Hematopoietic multipotent progenitor cell treated with erythropoietin and hydrocortisone succinate and interleukin-3 and kit ligand, for 4 days (in vitro differentiated cells): ENCODE results near the gene SARM1.

Source experiments
- DNase-seq: peaks from one replicate; pipeline ENCODE4 v3.0.0-alpha.2; 2015

Gene SARM1

DNA sequence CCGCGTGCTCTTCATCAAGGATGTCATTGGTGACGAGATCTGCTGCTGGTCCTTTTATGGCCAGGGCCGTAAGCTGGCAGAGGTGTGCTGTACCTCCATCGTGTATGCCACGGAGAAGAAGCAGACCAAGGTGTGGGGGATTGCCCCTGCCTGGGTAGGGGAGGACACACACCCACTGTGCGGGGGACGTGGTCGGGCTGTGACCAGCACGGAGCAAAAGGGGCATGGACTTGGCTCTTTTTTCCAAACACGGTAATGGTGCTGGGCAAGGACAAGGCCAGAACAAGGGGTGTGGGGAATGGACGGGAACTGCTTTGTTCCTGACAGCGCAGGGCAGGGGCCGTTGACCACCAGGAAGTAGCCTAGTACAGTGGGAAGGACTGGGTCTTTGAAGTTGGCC lies 29.2 kb upstream of the SARM1 start:
- DNase-seq: no peak

DNA sequence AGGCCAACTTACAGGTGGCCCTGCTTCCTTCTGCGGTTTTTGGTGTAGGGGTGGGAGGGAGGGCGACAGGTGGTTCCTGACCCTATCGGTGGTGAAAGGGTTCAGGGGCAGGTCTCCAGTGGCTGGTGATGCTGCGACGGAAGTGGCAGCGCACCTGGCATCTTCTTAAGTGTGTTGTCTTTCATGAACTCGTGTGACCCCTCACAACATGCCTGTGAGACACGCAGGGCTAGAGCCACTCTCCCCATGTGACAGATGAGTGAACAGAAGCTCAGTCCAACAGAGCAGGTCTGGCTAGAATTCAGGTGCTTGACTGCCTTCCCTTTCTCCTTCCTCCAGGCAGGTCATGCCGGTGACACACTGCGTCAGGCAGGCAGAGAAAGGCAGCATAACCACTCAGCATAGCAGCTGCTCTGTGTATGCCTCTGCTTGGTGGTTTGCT lies 28.0 kb upstream of the SARM1 start:
- no peak for DNase-seq

DNA sequence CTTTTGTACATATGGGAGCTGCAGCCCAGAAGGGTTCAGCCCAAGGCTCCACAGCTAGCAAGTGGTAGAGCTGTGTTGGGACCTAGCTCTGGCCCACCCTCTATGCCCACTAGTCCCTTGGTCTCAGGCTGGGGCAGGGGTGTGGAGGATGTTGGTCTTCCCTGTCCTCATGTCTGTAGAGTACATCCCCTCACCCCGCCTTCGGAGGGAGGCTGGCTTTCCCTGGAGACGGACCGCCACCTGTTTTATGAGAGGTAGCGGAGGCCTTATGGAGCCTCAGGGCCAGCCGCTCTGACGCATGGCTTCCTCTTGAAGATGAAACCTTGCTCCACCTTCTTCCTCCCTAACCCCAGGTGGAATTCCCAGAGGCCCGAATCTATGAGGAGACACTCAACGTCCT lies 27.5 kb upstream of the SARM1 start:
- DNase-seq: no peak

DNA sequence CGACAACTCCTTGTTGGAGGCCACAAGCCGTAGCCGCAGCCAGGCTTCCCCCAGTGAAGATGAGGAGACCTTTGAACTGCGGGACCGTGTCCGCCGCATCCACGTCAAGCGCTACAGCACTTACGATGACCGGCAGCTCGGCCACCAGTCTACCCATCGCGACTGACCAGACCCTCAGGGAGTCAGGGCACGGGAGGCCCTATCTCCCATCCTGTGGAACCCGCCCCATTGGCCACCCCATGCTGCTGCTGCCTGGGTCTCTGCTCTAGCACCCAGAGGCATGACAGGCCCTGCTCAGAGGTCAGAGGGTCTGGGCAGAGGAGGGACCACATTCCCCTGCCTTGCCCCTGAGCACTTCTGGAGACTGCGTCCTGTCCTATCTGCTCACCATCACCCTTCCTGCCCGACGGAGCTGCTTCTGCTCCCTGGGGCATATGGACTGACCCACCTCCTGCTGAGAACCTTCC lies 27.0 kb upstream of the SARM1 start:
- DNase-seq: no peak

DNA sequence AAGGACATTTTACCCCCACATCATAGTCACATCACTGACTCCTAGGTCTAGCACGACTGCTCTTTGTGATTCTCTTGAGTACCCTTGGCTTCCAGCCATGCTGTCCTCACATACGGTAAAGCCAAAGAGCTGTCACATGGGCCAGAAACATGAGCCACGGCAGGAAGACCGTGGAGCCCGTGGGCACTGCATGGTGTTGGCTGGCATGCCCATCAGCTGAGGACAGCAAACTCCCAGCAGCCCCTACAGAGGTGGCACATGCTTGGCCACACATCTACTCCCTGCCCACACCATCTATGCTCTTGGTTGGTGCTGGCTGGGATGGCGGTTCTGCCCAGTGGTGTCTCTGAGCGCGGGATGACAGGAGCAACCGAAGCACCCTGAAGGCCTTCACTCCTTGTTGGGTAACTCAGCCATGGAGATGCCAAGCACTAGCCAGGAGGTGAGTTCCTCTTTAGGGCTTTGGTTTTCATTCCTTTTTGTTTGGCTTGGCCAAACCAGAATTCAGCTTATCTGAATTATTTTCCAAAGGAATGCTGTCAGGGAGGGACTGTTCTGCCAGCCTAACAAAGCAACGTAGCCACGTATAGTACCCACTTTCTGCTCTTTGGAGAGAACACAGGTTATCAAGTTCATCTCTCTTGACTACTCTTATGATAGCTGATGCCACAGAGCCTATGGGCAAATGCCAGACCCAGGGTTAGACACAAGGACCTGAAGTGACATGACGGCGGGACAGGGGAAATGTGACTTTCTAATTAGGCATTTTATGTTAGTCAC lies 25.9 kb upstream of the SARM1 start:
- no peak for DNase-seq

DNA sequence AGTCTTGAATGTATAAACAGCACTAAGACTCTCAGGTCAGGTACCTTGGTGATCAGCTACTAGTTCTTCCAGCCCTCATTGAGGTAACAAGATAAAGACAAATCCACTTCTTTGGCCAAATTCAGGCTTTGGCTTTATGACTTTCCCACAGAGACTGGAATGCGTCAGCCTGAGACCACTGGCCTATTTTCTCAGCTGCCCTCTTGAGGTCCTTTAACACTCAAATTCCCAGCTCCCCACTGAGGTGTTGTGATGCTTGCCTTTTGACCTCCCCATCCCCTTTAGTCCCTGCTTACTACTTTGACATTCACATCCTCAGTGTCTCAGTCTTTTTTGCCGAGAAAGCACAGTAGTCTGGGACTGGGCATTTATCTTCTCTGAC lies 25.3 kb upstream of the SARM1 start:
- DNase-seq: no peak

DNA sequence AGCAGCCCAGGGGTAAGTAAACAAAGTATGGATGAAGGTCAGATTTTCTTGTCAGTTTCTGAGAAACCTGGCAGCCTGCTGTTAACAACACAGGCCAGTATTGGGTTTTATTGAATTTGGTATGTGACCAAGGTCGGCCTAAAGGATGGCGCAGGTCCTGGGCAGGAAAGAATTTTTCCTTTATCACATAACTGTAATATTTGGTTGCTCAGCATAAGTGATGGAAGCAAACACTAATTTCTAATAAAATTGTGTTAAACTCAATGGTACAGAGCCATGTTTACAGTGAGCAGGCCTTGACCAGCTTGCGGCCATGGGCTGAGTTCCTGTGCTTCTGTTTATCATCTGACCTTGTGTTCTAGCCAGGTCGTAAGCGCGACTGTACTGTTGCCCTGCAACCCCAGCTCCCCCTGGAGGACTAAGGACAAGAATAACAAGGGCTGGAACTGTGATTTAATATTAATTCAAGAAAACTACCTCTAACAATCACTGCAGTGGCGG lies 24.7 kb upstream of the SARM1 start:
- DNase-seq: peak; percentile 40

DNA sequence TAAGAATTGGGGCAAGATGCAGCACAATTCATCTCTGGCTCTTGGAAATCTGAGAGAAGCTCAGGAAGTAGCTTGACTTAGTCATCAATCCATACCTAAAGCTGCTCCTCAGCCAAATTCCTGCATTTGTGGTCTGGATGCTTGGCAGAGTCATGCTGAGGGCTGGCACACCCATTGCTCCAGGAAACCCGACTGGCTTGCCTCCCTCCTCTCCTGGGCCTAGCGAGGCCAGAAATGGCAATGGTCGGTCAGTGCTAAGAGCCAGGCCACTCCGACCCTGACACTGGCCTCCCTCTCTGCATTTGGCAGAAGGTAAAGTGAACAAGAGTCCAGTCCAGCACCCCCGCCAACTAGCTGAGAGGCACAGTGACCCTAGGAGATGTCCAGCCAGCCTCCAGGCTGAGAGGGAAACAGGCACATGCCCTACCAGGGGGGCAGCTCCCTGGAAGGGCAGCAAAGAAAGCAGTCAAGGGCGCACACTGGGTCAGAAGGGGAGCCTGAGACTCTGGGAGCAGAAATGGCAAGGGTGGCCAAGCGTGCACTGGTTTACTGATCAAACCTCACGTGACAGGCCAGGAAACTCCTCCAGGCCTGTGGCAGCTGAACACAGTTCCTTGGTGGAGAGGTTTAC lies 24.1 kb upstream of the SARM1 start:
- no peak for DNase-seq

DNA sequence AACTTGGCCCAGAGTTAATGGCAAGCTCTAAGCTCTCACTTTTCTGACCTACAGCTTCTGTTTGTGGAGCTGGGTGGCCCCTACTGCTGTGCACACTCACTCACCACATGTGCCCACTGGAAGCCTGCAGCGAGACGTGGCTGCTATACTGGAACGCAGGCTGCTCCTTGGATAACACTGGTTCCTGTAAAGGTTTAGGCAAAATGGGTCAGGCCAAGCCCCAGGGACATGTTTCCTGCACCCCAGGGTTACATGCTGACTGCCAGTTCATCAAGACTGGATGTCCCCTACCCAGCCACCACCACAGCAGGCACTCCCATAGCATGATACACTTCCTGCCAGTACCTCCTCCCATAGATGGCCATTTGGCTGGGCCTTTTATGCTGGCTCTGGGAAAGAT lies 22.5 kb upstream of the SARM1 start:
- no peak for DNase-seq

DNA sequence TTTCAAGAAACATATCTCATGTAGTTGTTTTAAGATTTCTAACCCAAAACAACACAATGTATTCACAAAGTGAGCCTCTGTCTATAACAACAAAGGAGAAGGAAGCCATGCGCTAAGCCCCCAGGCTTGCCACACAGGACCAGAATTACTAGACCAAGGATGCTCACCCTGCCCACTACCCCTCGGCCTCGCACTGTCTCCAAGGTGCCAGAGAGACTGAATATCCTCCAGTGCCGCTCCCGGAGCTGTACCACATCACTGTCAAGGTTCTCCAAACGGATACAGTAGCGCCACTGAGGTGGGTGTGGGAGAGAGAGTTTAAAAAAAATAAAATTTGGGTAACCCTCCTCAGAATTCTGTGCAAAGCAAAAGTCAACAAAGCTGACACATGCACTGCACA lies 21.2 kb upstream of the SARM1 start:
- DNase-seq: no peak

DNA sequence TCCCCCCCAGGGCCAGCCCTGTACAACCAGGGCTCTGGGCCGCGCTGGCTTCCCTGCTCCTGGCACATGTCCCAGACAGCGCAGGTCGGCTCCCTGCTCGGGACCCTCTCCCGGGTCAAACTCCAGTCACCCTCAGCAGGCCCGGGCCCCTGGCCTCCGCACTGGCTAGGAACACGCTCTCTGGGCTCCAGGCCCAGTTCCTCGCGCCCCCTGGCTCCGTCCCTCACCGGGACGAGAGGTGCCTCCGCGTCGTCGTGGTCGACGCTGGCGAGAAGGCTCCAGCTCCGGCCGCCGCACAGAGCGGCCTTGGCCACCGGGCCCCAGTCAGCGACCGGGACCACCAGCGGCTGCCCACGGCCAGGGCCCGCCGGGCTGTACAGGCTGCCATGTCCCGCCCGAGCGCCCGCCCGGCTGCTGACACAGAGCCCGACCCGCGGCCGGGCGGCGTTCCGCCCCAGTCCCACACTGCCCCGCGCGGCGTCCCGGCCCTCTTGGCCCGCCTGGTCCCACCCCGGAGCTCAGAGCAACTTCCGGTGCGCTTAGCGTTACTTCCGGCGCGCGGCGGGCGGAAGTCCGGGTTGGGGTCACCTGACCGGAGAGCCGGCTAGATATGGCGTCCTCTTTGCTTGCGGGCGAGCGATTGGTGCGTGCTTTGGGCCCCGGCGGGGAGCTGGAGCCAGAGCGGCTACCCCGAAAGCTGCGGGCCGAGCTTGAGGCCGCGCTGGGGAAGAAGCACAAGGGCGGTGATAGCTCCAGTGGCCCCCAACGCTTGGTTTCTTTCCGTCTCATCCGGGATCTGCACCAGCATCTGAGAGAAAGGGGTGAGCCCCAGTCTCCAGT lies 14.2 kb upstream of the SARM1 start, which contains the start of gene POLDIP2:
POLDIP2 (minus strand) TSS at position 467 of the 840 bp plus-strand sequence; CDS start at position 388, 79 bp downstream.
- peak; percentile 98 for DNase-seq

DNA sequence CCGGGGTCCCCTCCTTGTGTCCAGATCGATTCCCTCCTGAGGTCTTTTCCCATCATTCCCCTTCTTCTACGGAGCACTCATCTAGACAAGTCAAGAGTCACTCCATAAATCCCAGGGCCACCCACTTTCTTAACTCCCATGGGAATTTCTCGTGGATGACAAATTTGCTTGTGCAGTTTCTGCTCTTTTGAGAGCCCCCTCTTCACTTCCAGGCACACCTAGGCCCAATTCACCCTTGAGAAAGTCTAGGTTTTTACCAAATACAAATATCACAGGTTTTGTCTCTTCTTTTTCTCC lies 13.6 kb upstream of the SARM1 start:
- no peak for DNase-seq

DNA sequence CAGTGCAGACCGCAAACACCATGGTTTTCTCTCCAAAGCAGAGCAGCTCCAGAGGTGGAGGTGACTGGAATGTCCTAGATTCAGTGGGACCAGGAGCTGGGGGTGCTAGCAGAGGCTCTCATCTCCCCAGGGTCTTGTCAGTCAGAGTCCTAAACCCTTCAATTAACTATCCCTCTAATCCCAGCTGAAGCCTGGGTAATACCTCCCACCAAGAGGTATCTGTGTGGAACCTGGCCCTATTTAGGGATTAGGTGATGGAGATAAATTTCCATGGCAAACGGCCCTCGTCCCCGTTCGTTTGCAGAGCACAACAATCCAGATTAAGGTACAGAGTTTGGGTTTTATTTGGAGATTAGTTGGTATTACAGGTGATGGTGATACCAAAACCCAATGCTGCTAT lies 8.3 kb upstream of the SARM1 start:
- DNase-seq: no peak

DNA sequence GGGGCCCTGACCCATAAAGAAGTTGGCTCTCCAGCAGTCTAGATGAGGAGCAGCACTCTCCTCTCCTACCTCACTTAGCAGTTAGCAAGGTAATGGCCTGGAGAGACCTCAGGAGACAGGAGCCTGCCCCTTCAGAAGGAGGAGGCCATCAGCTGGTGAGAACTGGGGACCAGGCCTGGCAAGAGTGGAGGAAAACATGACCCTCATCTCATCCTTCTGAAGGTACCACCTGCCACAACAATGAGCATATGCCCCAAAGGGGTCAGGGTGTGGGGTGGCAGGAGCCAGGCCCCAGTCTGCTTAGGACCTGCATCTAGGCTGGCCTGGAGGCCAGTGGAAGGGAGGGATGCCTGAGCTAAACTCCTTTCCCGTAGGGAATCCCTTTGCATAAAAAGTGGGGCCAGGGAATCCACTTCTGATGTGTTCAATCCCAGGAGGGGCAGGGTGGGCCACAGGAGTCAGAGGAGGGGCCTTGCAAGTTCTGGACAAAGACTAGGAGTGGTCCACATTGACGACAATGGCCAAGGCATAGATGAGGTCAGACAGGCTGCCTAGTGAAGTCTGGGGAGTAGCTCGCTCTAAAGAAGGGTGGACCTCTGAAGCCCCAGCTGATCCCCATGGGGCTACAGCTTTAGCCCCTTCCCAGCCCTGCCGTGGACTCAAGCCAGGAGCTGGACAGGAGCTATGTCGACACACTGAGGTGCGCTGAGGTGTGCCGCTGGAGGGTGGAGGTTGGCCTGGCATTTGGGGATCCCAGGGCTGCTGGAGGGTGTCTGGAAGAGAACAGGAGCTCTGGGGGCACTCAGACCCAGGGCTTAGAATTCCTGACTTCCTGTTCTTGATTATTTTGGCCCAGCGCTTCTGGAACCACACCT lies 7.5 kb upstream of the SARM1 start:
- DNase-seq: no peak

DNA sequence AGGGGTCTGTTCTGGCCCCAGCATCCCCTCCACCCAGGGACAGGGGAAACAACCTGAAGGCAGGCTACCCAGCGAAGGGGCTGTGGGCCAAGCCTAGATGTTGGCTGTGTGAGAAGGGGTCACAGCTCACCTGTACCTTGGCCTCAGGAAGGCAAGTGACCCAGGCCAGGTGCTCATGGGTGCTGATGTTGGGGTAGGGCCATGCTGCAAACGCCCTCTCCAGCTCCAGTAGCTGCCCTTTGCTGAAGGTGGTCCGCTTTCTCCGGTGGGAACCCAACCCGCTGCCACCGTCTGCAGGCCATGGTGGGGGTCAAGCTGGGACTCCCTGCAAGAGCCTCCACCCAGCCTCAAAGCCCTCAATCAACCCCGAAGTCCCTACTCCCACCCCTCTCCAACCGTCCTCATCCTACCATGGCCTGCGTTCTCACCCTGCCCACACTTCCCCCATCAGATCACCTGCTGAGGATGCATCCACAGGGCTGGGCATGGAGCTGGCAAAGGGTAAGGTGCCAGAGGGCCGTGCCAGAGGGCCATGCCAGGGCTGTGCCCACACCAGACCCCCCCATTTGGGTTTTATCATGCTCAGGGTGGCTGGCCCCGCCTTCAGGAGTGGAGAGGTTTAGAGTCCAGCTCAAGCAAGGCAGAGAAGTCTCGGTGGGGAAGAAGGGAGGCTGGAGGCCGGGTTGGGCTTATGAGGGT lies 6.7 kb upstream of the SARM1 start, which contains the start of gene SEBOX:
SEBOX (minus strand) TSS at position 535 of the 699 bp plus-strand sequence; CDS start at position 487, 48 bp downstream.
- no peak for DNase-seq

DNA sequence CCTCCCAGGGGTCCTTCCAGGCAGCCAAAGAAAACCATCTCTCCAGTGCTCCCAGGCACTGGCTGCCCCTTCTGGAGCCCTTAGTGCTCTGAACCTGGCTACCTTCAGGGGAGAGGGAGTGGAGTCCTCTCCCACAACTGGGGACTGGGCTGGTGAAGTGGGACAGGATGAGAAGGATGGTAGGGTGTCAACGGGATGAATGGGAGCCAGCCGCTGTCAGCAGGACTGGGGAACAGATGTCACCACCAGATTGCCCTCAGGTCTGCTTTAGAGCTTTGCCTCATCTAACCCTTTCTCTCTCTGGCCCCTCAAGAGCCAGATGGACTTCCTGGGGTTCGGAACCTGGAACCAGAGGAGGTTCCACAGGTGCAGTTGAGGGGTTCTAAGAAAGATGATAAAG lies 6.0 kb upstream of the SARM1 start:
- no peak for DNase-seq

DNA sequence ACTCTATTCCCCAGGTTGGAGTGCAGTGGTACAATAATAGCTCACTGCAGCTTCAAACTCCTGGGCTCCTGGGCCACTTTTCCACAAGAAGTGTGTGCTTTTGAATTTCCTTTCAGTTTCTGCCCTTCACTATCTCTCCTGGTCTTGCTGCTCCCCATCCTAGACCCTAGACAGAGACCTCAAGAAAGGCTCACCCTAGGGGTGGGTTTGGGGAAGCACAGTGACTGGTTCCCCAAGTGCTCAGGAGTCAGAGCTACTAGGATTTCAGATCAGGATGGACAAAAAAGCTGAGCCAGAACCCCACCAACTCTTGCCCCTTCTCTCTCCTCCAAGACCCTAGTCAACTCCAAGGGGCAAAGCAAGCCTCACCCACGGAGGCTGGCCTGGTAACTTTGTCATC lies 4.9 kb upstream of the SARM1 start:
- peak; percentile 41 for DNase-seq

DNA sequence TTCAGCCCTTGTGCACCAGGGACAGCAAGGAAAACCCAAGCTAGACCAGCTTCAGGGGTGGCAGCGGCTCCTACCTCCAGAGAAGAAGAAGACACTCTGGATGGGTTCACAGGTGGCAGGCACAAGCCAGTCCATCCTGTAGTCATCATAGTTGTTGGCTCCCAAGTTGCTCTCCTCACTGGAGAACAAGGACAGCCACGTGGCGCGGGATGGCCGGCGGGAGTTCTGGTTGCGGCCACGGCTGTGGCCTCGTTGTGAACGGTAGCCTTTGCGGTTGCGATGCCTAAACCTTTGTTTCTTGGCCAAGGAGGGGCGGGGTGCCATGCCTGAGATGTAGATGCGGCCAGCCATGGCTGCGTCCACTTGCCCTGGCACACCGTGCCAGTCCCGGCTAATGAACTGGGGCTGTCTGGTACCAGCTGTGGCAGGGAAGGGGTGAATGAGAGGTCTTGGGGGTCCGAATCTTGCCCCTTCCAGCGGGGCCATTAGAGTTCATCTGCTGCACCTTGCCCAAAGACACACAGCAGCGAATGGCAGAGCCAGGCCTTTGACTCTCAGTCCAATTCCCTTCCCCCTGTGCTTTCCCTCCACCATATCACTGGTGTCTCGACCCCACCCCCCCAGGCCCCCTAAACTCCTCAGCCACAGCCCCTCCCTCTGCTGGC lies 3.7 kb upstream of the SARM1 start:
- DNase-seq: no peak

DNA sequence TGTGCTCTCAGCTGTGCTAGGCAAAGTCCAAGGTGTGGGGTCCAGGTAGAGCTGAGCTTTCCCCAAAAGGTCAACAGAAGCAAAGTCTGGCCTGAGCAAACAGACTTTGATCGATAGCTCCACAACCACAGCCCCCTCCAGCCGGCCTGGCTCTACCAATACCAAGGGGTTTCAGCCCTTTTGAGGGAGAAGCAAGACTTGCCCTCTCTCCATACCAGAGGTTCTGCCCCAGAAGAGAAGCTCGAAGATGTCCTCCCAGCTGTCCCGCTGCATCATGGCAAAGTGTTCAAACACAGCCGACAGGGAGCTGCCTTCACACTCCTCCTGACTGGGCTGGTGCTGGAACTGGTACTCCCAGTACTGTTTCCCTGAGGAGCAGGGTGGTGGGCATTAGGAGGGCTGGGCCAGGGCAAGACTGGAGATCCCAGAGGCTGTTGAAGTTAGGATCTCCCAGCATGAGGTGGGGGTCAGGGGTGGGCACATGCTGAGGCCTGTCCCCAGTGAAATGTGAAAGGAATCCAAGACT lies 3.1 kb upstream of the SARM1 start:
- no peak for DNase-seq

DNA sequence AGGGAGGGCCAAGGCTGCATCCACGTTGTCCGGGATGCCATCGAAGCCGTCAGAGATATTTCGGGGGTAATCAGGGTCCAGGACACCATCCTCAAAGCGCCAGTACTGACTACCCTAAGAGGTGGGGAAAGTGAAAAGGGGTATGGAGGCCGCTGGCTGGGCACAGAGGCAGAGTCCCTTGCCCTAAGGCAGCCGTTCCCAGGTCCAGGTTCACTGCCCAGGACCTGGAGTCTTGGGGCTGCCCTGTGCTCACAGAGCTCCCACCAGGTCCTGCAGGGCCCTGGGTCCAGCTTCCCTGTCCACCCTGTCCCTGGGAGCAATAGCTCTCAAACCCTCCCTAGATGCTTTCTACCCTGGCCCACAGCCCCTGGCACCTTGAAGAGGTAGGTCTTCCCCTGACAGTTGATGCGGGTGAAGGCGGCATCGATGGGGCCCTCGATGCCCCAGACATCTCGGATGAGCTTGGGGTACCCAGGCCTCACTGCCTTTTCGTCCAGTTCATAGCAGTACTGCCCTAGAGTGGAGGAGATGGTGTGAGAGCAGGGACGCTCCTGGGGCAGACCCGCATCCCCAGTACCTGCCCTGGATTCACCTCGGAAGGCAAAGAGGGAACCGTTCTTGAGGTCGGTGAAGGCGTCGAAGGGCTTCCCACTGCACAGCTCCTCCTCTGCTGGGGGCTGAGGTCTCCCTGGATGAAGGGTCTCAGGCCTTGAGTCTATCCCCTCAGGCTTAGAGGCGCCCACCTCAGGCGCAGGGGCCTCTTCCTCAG lies 2.4 kb upstream of the SARM1 start:
- DNase-seq: no peak
